Nephron (organoid): ENCODE measurements around the gene CRTC1.

Experiments
- H3K27ac Mint-ChIP-seq, 3 experiments: 2 replicates each; pipeline ENCODE4 v1.8.0; 2020; ENCODE audit warnings: mixed read lengths in 3 of 3, mild to moderate bottlenecking in 2 of 3, moderate library complexity in 1 of 3
- H3K27me3 Mint-ChIP-seq: 2 replicates; pipeline ENCODE4 v1.8.0; 2021; ENCODE audit warnings: low read depth, mild to moderate bottlenecking, moderate library complexity, mixed read lengths
- H3K36me3 Mint-ChIP-seq: 2 replicates; pipeline ENCODE4 v1.8.0; 2020; ENCODE audit warnings: low read depth, mixed read lengths
- H3K4me1 Mint-ChIP-seq: 2 replicates; pipeline ENCODE4 v1.8.0; 2020; ENCODE audit warnings: mixed read lengths
- H3K4me3 Mint-ChIP-seq, 3 experiments: 2 replicates each; pipeline ENCODE4 v1.8.0; 2020; ENCODE audit warnings: mild to moderate bottlenecking in 3 of 3, mixed read lengths in 3 of 3, moderate library complexity in 2 of 3
- H3K9me3 Mint-ChIP-seq: 2 replicates; pipeline ENCODE4 v1.8.0; 2020; ENCODE audit warnings: mixed read lengths
- CTCF ChIP-seq, 3 experiments: fragments of 200-600 bp; sonication (generic); IDR thresholded peaks; one replicate each; pipeline ENCODE4 v1.5.0; 2021; ENCODE audit warnings: antibody characterized with exemption in 3 of 3; ENCODE audit not compliant: unreplicated experiment in 3 of 3

CRTC1 gene

GRCh38 chr19:18737954-18738351, 54.5 kb downstream of the CRTC1 start:
- H3K36me3 Mint-ChIP-seq = no peaks in the 10 kb centered on the region
- H3K27me3 Mint-ChIP-seq = peaks cover 4% of the 10 kb centered on the region
- peak overlapping the region; percentile 55 to 86 (median 66) for H3K27ac Mint-ChIP-seq
- TF ChIP-seq CTCF (IDR thresholded peaks at IDR 0.05; ENCODE audit: unreplicated experiment in 3 of 3) = no peak
- no peaks in the 10 kb centered on the region for H3K9me3 Mint-ChIP-seq
- H3K4me1 Mint-ChIP-seq = peaks cover 29% of the 10 kb centered on the region
- no peak overlapping the region for H3K4me3 Mint-ChIP-seq

- TF ChIP-seq CTCF (IDR thresholded peaks at IDR 0.05; ENCODE audit: unreplicated experiment in 3 of 3) = no peak
- Mint-ChIP-seq H3K27me3 (peaks cover 4% of the 10 kb centered on the region), H3K36me3 (no peaks in the 10 kb centered on the region), H3K27ac (no peak overlapping the region), H3K9me3 (no peaks in the 10 kb centered on the region), H3K4me1 (peaks cover 31% of the 10 kb centered on the region), H3K4me3 (no peak overlapping the region)
These were observed 55.6 kb downstream of the CRTC1 start for GRCh38 chr19:18738961-18739690.

GRCh38 chr19:18741124-18742121, 57.9 kb downstream of the CRTC1 start:
- H3K4me1 Mint-ChIP-seq = peaks cover 29% of the 10 kb centered on the region
- peaks cover 4% of the 10 kb centered on the region for H3K27me3 Mint-ChIP-seq
- H3K4me3 Mint-ChIP-seq = no peak overlapping the region
- no peaks in the 10 kb centered on the region for H3K9me3 Mint-ChIP-seq
- no peak for TF ChIP-seq CTCF (IDR thresholded peaks at IDR 0.05; ENCODE audit: unreplicated experiment in 3 of 3)
- peak overlapping the region in 1 of 3 experiments; percentile 78 for H3K27ac Mint-ChIP-seq
- H3K36me3 Mint-ChIP-seq = no peaks in the 10 kb centered on the region

GRCh38 chr19:18742324-18742723, 58.8 kb downstream of the CRTC1 start:
- H3K27ac Mint-ChIP-seq = no peak overlapping the region
- H3K27me3 Mint-ChIP-seq = peaks cover 4% of the 10 kb centered on the region
- peaks cover 27% of the 10 kb centered on the region for H3K4me1 Mint-ChIP-seq
- no peak overlapping the region for H3K4me3 Mint-ChIP-seq
- H3K9me3 Mint-ChIP-seq = no peaks in the 10 kb centered on the region
- no peak for TF ChIP-seq CTCF (IDR thresholded peaks at IDR 0.05; ENCODE audit: unreplicated experiment in 3 of 3)
- no peaks in the 10 kb centered on the region for H3K36me3 Mint-ChIP-seq

GRCh38 chr19:18742838-18743783, 59.6 kb downstream of the CRTC1 start:
- H3K4me1 Mint-ChIP-seq = peaks cover 20% of the 10 kb centered on the region
- peaks cover 4% of the 10 kb centered on the region for H3K27me3 Mint-ChIP-seq
- H3K4me3 Mint-ChIP-seq = peak overlapping the region in 2 of 3 experiments; percentile 32 to 44

More at GRCh38 chr19:18742838-18743783, 59.6 kb downstream of the CRTC1 start:
- no peak for TF ChIP-seq CTCF (IDR thresholded peaks at IDR 0.05; ENCODE audit: unreplicated experiment in 3 of 3)
- Mint-ChIP-seq H3K27ac (peak overlapping the region; percentile 57 to 85 (median 65)), H3K36me3 (no peaks in the 10 kb centered on the region), H3K9me3 (no peaks in the 10 kb centered on the region)
